WERI-Rb-1 (cell line): Measurements from ENCODE around the gene EHBP1.
"Not testable (repeated sequence)": the region's sequence is repeated elsewhere in the genome, so short reads cannot be mapped to it uniquely, and the experiment has no call there.

Experiments
- DNase-seq: peaks from one replicate; pipeline ENCODE4 v3.0.0-alpha.2; 2020
- H3K27ac ChIP-seq: fragments of 250-450 bp; sonication (Bioruptor Pico); 2 replicates; pipeline ENCODE4 v1.5.1; 2020; ENCODE audit warnings: mild to moderate bottlenecking, moderate library complexity
- H3K27me3 ChIP-seq: fragments of 250-450 bp; sonication (Bioruptor Pico); 2 replicates; pipeline ENCODE4 v1.5.1; 2021; ENCODE audit warnings: mild to moderate bottlenecking, low read depth, moderate library complexity; ENCODE audit not compliant: insufficient read depth, severe bottlenecking
- H3K36me3 ChIP-seq: fragments of 250-450 bp; sonication (Bioruptor Pico); 2 replicates; pipeline ENCODE4 v1.5.1; 2020; ENCODE audit warnings: mild to moderate bottlenecking, moderate library complexity
- H3K4me3 ChIP-seq: 2 replicates; pipeline ENCODE4 v1.5.1; 2011; ENCODE audit warnings: low read depth, mild to moderate bottlenecking, control low read depth, low read length
- H3K9me3 ChIP-seq: fragments of 250-450 bp; sonication (Bioruptor Pico); 2 replicates; pipeline ENCODE4 v1.5.1; 2021; ENCODE audit warnings: mild to moderate bottlenecking, moderate library complexity; ENCODE audit not compliant: severe bottlenecking
- TF ChIP-seq, protein P1 (sequence below): IDR thresholded peaks from 2 replicates; pipeline ENCODE4 v1.5.1; 2011; ENCODE audit warnings: low read depth, mild to moderate bottlenecking, control low read depth, inconsistent platforms, low read length

EHBP1 gene

DNA sequence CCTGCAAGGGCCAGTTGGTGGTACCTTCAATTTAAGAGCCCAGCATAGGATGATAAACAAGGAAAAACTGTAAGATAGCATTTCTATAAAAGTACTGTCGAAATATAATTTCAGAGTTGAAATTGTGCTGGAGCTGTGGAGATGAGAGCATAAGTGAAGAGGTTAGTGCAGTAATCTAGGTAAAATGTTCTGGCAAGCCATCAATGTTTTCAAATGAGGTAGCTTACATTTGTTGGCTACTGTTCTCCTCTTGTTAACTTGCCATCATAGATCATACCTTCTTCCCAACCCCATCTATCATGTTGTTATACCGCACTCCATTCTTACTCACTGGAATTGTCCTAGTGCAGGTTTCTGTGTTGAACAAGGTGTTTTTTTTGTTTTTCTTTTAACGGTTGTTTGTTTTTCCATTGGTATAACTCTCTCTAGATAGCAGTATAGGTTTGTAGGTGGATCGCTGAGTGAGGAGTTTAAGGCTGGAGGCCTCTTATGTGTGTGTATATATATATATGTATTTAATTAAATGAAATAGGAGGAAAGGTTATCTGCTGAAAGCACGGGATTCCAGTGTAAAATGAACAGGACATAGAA lies 40.5 kb downstream of the EHBP1 start:
- Histone ChIP-seq H3K27ac (no peak overlapping the region), H3K9me3 (no peaks in the 10 kb centered on the region)
- TF ChIP-seq, protein P1, sequence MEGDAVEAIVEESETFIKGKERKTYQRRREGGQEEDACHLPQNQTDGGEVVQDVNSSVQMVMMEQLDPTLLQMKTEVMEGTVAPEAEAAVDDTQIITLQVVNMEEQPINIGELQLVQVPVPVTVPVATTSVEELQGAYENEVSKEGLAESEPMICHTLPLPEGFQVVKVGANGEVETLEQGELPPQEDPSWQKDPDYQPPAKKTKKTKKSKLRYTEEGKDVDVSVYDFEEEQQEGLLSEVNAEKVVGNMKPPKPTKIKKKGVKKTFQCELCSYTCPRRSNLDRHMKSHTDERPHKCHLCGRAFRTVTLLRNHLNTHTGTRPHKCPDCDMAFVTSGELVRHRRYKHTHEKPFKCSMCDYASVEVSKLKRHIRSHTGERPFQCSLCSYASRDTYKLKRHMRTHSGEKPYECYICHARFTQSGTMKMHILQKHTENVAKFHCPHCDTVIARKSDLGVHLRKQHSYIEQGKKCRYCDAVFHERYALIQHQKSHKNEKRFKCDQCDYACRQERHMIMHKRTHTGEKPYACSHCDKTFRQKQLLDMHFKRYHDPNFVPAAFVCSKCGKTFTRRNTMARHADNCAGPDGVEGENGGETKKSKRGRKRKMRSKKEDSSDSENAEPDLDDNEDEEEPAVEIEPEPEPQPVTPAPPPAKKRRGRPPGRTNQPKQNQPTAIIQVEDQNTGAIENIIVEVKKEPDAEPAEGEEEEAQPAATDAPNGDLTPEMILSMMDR: no peak

DNA sequence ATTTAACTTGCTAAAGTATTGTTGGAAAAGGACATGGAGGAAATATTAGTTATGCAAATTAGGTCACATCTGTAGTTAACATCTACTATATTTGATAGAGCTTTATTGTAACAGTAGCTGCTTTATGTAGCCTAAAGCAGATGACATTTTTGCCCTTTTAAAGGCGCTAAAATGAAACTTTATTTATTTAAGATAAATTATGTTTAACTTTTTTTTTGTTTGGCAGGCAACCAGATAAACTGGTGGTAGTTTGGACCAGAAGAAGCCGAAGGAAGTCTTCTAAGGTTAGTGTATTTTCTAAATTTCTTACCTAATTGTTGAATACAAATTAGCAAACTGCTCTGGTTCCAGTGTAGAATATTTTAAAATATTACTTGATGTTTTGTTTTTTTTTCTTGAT lies 41.7 kb downstream of the EHBP1 start:
- H3K4me3 ChIP-seq: no peak overlapping the region
- H3K27ac ChIP-seq: no peak overlapping the region
- H3K9me3 ChIP-seq: no peaks in the 10 kb centered on the region
- H3K36me3 ChIP-seq: no peaks in the 10 kb centered on the region
- TF ChIP-seq, protein P1: no peak
- no peak for DNase-seq
- no peaks in the 10 kb centered on the region for H3K27me3 ChIP-seq

More for the DNA sequence above, 40.5 kb downstream of the EHBP1 start:
- no peak for DNase-seq
- Histone ChIP-seq H3K4me3 (no peak overlapping the region), H3K36me3 (no peaks in the 10 kb centered on the region), H3K27me3 (no peaks in the 10 kb centered on the region)

DNA sequence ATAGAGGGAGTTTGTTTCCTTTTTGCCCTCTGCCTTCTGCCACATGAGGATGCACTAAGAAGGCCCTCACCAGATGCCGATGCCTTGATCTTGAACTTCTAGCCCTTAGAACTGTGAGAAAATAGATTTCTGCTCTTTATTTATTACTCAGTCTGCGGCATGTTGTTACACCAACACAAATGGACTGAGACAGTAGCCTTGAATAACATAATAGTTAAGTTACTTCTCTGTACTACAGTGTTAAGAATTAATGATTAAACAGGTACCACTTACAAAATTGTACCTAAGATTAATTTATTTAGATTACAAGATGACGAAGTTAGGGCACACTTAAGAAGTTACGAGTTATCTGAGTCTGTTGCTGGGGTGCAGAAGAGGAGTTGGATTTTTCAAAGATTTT lies 42.4 kb downstream of the EHBP1 start:
- no peaks in the 10 kb centered on the region for H3K27me3 ChIP-seq
- TF ChIP-seq, protein P1: no peak
- H3K36me3 ChIP-seq: no peaks in the 10 kb centered on the region
- H3K4me3 ChIP-seq: no peak overlapping the region
- H3K27ac ChIP-seq: no peak overlapping the region
- no peak for DNase-seq
- H3K9me3 ChIP-seq: no peaks in the 10 kb centered on the region

DNA sequence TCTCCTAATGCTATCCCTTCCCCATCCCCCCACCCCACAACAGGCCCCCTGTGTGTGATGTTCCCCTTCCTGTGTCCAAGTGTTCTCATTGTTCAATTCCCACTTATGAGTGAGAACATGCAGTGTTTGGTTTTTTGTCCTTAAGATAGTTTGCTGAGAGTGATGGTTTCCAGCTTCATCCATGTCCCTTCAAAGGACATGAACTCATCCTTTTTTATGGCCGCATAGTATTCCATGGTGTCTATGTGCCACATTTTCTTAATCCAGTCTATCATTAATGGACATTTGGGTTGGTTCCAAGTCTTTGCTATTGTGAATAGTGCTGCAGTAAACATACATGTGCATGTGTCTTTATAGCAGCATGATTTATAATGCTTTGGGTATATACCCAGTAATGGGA lies 43.6 kb downstream of the EHBP1 start:
- H3K27ac ChIP-seq, H3K9me3 ChIP-seq, H3K27me3 ChIP-seq, DNase-seq, H3K36me3 ChIP-seq, H3K4me3 ChIP-seq: not testable (repeated sequence)

DNA sequence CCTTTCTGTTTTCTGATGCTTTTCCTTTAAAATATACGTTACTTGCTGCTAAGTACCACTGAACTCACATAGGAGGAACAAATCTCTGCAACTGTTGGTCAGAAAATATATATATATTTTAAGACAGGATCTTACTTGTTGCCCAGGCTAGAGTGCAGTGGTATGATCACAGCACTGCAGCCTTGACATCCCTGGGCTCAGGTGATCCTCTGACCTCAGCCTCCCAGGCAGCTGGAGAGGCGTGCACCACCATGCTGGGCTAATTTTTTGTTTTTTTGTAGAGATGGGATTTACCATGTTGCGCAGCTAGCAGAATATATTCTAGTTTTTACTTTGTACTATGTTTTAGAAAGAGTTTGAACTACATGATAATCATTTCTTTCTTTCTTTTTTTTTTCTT lies 51.5 kb downstream of the EHBP1 start:
- H3K4me3 ChIP-seq: no peak overlapping the region
- DNase-seq: no peak
- H3K27ac ChIP-seq: no peak overlapping the region
- H3K36me3 ChIP-seq: no peaks in the 10 kb centered on the region; the same call in 1 of the 2 replicates
- H3K9me3 ChIP-seq: peaks cover 6% of the 10 kb centered on the region
- TF ChIP-seq, protein P1: no peak
- no peaks in the 10 kb centered on the region for H3K27me3 ChIP-seq

DNA sequence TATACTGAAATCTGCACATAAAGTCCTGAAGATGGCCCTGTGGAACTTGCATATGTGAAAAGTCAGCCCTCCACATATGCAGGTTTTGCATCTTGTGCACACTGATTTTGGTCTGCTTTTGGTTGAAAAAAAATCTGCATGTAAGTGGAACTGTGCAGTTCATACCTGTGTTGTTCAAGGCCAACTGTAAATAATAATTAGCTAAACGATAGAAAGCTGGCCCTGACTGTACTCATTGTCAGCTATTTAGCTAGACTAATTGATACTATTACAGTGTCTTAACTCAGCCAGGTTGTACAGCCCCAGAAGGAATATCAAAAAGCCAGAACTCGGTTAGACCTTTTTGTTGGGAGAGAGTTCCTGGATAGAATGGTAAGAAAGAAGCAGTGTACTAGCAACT lies 54.5 kb downstream of the EHBP1 start:
- H3K36me3 ChIP-seq: no peaks in the 10 kb centered on the region; the same call in 1 of the 2 replicates
- no peak overlapping the region for H3K4me3 ChIP-seq
- TF ChIP-seq, protein P1: no peak
- DNase-seq: no peak
- peaks cover under 1% of the 10 kb centered on the region for H3K9me3 ChIP-seq
- H3K27me3 ChIP-seq: no peaks in the 10 kb centered on the region
- H3K27ac ChIP-seq: no peak overlapping the region
